NOMO-1 treated with dmso at 0.1 percent for 144 hours (cell line): ENCODE results near the gene PACSIN2.
A peak's percentile ranks its signal among the peaks of the same experiment; 100 is the strongest.

ENCODE experiments used
- DNase-seq: peaks from one replicate; lab custom pipeline; 2025; ENCODE audit not compliant: unreplicated experiment; lab: John Stamatoyannopoulos, UW

The PACSIN2 gene

GRCh38 chr22:42907404-42908373 is 107.3 kb downstream of the PACSIN2 start:
- no peak for DNase-seq

GRCh38 chr22:42906605-42907348 is 108.2 kb downstream of the PACSIN2 start:
- DNase-seq = no peak

- DNase-seq = no peak
Observed at GRCh38 chr22:42905702-42906183, 109.2 kb downstream of the PACSIN2 start.

- no peak for DNase-seq
Observed at GRCh38 chr22:42905217-42905616, 109.7 kb downstream of the PACSIN2 start.

- DNase-seq = no peak
Observed at GRCh38 chr22:42904050-42904449, 110.9 kb downstream of the PACSIN2 start.

GRCh38 chr22:42902875-42903510 is 112.0 kb downstream of the PACSIN2 start:
- DNase-seq = no peak

GRCh38 chr22:42901790-42902508 is 113.0 kb downstream of the PACSIN2 start:
- no peak for DNase-seq

- no peak for DNase-seq
Observed at GRCh38 chr22:42897960-42898359, 117.0 kb downstream of the PACSIN2 start.

- DNase-seq = no peak
Observed at GRCh38 chr22:42895541-42895981, 119.4 kb downstream of the PACSIN2 start.

- DNase-seq = peak; percentile 85
Observed at GRCh38 chr22:42895087-42895486, 119.9 kb downstream of the PACSIN2 start.

- no peak for DNase-seq
Observed at GRCh38 chr22:42893371-42894150, 121.4 kb downstream of the PACSIN2 start.

GRCh38 chr22:42892571-42893316 is 122.2 kb downstream of the PACSIN2 start:
- DNase-seq = no peak

- no peak for DNase-seq
Observed at GRCh38 chr22:42892156-42892555, 122.8 kb downstream of the PACSIN2 start.

- DNase-seq = no peak
Observed at GRCh38 chr22:42891696-42892095, 123.3 kb downstream of the PACSIN2 start.

GRCh38 chr22:42891008-42891407 is 123.9 kb downstream of the PACSIN2 start:
- no peak for DNase-seq

GRCh38 chr22:42889304-42889703 is 125.6 kb downstream of the PACSIN2 start:
- peak; percentile 84 for DNase-seq

GRCh38 chr22:42887523-42888507 is 127.1 kb downstream of the PACSIN2 start:
- no peak for DNase-seq

- no peak for DNase-seq
Observed at GRCh38 chr22:42887120-42887519, 127.8 kb downstream of the PACSIN2 start.
